ENCODE results near the gene PLCG2.
"Not testable (repeated sequence)": the region's sequence is repeated elsewhere in the genome, so short reads cannot be mapped to it uniquely, and the experiment has no call there.

PLCG2 gene

DNA sequence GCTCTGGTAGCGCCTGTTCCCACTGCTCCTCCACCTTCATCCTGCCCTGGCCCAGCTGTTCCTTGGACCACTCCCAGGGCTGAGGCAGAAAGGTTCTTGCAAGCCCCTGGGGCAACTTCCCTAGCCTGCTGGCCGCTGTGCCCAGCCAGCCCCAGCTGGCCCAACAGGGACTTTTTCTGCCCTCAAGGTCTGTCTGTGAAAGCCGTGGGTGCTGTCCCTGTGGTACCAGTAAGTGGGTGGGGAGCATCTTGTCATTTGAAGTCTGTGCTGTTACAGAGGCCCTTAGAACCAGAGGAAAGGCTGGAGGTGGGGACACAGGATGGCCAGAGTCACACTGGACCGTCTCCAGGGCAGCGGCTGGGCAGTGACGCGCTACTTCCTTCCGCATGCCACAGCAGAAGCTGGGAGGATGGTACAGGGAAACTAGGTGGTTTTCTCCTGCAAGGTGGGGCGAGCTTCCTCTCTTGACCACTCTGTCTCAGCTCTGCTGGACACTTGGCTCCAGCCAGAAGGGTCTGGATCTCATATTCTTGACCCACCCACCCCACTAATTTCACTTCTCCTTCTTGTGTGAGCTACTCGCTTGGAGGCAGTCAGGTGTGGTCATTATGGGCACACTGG is 87.8 kb downstream of the PLCG2 start:
- no peak overlapping the region for H3K4me3 Mint-ChIP-seq
- no peak overlapping the region for H3K27ac Mint-ChIP-seq
- DNase-seq (ENCODE audit: low spot score) = no peak
- H3K36me3 Mint-ChIP-seq (ENCODE audit: low read depth) = no peaks in the 10 kb centered on the region
- no peaks in the 10 kb centered on the region for H3K9me3 Mint-ChIP-seq
- H3K27me3 Mint-ChIP-seq (ENCODE audit: low read depth) = no peaks in the 10 kb centered on the region
- no peaks in the 10 kb centered on the region for H3K4me1 Mint-ChIP-seq (ENCODE audit: low read depth)

DNA sequence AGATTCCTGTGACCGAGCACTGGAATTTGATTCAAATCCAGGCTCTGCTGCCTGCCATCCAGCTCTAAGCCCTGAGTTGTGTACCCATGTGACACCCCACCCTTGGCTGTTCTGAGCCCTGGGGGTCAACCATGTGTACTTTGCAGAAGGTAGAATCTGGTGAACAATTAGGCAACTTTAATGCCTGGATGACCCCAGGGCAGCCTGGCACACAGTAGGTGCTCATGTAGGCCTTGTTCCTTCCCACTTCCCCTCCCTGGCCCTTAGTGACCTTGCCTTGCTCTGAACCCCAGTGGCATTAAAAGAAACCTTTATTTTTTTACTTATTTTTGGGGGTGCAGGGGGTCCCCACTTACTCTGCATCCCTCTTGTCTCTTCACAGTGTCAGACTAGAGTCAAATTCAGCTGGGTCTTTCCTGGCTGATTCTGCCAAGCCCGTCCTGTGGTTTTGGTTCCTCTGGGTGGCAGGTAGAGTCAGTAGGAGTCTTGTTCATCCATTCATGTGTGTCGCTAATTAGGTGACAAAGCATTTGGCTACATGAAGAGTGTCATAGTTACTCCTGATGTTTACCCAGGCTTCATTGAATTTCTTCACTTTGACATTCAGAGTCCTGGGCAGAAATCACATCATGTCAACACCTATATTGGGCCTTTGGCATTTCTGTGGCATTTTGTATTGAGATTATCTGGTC is 89.1 kb downstream of the PLCG2 start:
- Mint-ChIP-seq H3K9me3 (no peaks in the 10 kb centered on the region), H3K4me1 (ENCODE audit: low read depth) (peaks cover 6% of the 10 kb centered on the region), H3K27ac (no peak overlapping the region), H3K27me3 (ENCODE audit: low read depth) (no peaks in the 10 kb centered on the region), H3K36me3 (ENCODE audit: low read depth) (no peaks in the 10 kb centered on the region), H3K4me3 (no peak overlapping the region)
- no peak for DNase-seq (ENCODE audit: low spot score)

DNA sequence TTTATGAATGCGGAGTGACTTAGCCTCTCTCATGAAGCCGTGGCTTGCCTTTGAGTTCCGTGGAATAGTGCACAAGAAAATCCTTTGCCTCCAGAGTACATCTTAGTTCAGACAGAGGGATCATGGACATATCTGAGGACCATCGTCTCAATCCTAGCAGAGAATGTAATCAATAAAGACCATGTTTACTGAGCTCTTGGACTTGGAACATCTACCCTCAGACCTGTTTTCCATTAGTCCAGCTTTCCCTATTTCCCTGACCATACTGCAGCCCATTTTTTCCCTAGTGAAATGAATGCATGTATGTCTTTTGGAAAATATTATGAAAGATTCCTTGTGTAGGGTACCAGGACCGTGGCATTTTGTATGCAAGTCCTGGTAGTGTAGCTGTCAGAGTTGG is 90.2 kb downstream of the PLCG2 start:
- no peaks in the 10 kb centered on the region for H3K27me3 Mint-ChIP-seq (ENCODE audit: low read depth)
- no peak overlapping the region for H3K4me3 Mint-ChIP-seq

GRCh38 chr16:81873206-81873605 is 94.1 kb downstream of the PLCG2 start:
- Mint-ChIP-seq H3K27ac (no peak overlapping the region), H3K27me3 (ENCODE audit: low read depth) (no peaks in the 10 kb centered on the region), H3K4me3 (no peak overlapping the region), H3K36me3 (ENCODE audit: low read depth) (no peaks in the 10 kb centered on the region), H3K4me1 (ENCODE audit: low read depth) (peaks cover 10% of the 10 kb centered on the region), H3K9me3 (no peaks in the 10 kb centered on the region)
- no peak for DNase-seq (ENCODE audit: low spot score)

More for the DNA sequence above, 90.2 kb downstream of the PLCG2 start:
- no peak overlapping the region for H3K27ac Mint-ChIP-seq
- peaks cover 10% of the 10 kb centered on the region for H3K4me1 Mint-ChIP-seq (ENCODE audit: low read depth)
- no peaks in the 10 kb centered on the region for H3K36me3 Mint-ChIP-seq (ENCODE audit: low read depth)
- no peaks in the 10 kb centered on the region for H3K9me3 Mint-ChIP-seq
- no peak for DNase-seq (ENCODE audit: low spot score)

GRCh38 chr16:81873843-81874752 is 95.0 kb downstream of the PLCG2 start:
- Mint-ChIP-seq H3K27me3 (ENCODE audit: low read depth) (no peaks in the 10 kb centered on the region), H3K4me3 (no peak overlapping the region), H3K9me3 (no peaks in the 10 kb centered on the region), H3K27ac (no peak overlapping the region), H3K36me3 (ENCODE audit: low read depth) (no peaks in the 10 kb centered on the region), H3K4me1 (ENCODE audit: low read depth) (peaks cover 10% of the 10 kb centered on the region)
- DNase-seq (ENCODE audit: low spot score) = peak; percentile 28

GRCh38 chr16:81875461-81875860 is 96.4 kb downstream of the PLCG2 start:
- H3K36me3 Mint-ChIP-seq (ENCODE audit: low read depth) = no peaks in the 10 kb centered on the region
- H3K4me3 Mint-ChIP-seq = no peak overlapping the region
- DNase-seq (ENCODE audit: low spot score) = no peak
- H3K9me3 Mint-ChIP-seq = no peaks in the 10 kb centered on the region
- H3K27me3 Mint-ChIP-seq (ENCODE audit: low read depth) = no peaks in the 10 kb centered on the region
- H3K4me1 Mint-ChIP-seq (ENCODE audit: low read depth) = peaks cover 10% of the 10 kb centered on the region
- no peak overlapping the region for H3K27ac Mint-ChIP-seq

GRCh38 chr16:81876273-81876900 is 97.3 kb downstream of the PLCG2 start:
- H3K36me3 Mint-ChIP-seq (ENCODE audit: low read depth) = no peaks in the 10 kb centered on the region
- H3K27ac Mint-ChIP-seq = no peak overlapping the region
- H3K27me3 Mint-ChIP-seq (ENCODE audit: low read depth) = no peaks in the 10 kb centered on the region
- no peaks in the 10 kb centered on the region for H3K9me3 Mint-ChIP-seq
- no peak for DNase-seq (ENCODE audit: low spot score)
- peaks cover 10% of the 10 kb centered on the region for H3K4me1 Mint-ChIP-seq (ENCODE audit: low read depth)
- H3K4me3 Mint-ChIP-seq = no peak overlapping the region

DNA sequence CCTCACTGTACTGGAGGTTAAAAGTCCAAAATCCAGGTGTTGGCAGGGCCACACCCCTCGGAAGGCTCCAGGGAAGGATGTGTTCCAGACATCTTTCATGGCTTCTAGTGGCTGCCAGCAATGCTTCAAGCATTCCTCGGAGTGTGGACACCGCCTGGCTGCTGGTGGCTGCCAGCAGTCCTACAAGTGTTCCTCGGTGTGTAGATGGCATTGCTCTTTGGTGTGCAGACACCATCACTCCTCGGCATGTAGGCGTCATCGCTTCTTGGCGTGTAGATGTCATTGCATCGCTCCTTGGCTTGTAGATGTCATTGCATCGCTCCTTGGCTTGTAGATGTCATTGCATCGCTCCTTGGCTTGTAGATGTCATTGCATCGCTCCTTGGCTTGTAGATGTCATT is 98.4 kb downstream of the PLCG2 start:
- not testable (repeated sequence) for H3K36me3 Mint-ChIP-seq (ENCODE audit: low read depth); H3K27ac Mint-ChIP-seq; DNase-seq (ENCODE audit: low spot score); H3K27me3 Mint-ChIP-seq (ENCODE audit: low read depth); H3K9me3 Mint-ChIP-seq; H3K4me1 Mint-ChIP-seq (ENCODE audit: low read depth); H3K4me3 Mint-ChIP-seq

GRCh38 chr16:81878529-81878928 is 99.4 kb downstream of the PLCG2 start:
- no peaks in the 10 kb centered on the region for H3K27me3 Mint-ChIP-seq (ENCODE audit: low read depth)
- DNase-seq (ENCODE audit: low spot score) = no peak
- no peak overlapping the region for H3K4me3 Mint-ChIP-seq
- no peaks in the 10 kb centered on the region for H3K9me3 Mint-ChIP-seq
- no peaks in the 10 kb centered on the region for H3K36me3 Mint-ChIP-seq (ENCODE audit: low read depth)
- no peak overlapping the region for H3K27ac Mint-ChIP-seq
- H3K4me1 Mint-ChIP-seq (ENCODE audit: low read depth) = peaks cover 3% of the 10 kb centered on the region

- Mint-ChIP-seq H3K4me3 (no peak overlapping the region), H3K4me1 (ENCODE audit: low read depth) (no peaks in the 10 kb centered on the region), H3K27me3 (ENCODE audit: low read depth) (no peaks in the 10 kb centered on the region), H3K27ac (no peak overlapping the region), H3K36me3 (ENCODE audit: low read depth) (no peaks in the 10 kb centered on the region), H3K9me3 (no peaks in the 10 kb centered on the region)
- no peak for DNase-seq (ENCODE audit: low spot score)
These were observed 100.5 kb downstream of the PLCG2 start for GRCh38 chr16:81879625-81880024.

- no peaks in the 10 kb centered on the region for H3K27me3 Mint-ChIP-seq (ENCODE audit: low read depth)
- no peaks in the 10 kb centered on the region for H3K36me3 Mint-ChIP-seq (ENCODE audit: low read depth)
These were observed 101.7 kb downstream of the PLCG2 start for GRCh38 chr16:81880816-81881215.

DNA sequence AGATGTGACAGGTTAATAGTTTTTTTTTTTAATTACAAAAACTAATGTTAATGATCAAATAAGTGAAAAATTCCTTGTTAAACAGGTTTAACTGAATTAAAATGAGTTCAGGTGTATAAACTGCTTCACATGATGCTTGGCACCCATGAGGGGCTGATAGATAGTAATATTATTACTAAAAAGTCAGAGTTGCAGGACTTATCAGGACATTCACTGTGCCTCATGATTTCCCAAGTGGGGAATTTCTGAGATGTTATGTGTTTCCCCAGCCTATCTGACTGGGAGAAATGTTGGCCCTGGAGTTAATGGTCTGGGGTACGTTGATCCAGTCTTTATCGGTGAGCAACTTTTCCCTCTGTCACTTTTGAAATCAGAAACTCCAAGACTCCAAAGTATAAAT is 102.1 kb downstream of the PLCG2 start:
- H3K27ac Mint-ChIP-seq = no peak overlapping the region
- DNase-seq (ENCODE audit: low spot score) = no peak
- no peaks in the 10 kb centered on the region for H3K9me3 Mint-ChIP-seq
- H3K4me1 Mint-ChIP-seq (ENCODE audit: low read depth) = no peaks in the 10 kb centered on the region
- no peak overlapping the region for H3K4me3 Mint-ChIP-seq
- no peaks in the 10 kb centered on the region for H3K36me3 Mint-ChIP-seq (ENCODE audit: low read depth)
- H3K27me3 Mint-ChIP-seq (ENCODE audit: low read depth) = no peaks in the 10 kb centered on the region

More at GRCh38 chr16:81880816-81881215, 101.7 kb downstream of the PLCG2 start:
- DNase-seq (ENCODE audit: low spot score) = no peak
- no peak overlapping the region for H3K4me3 Mint-ChIP-seq
- H3K4me1 Mint-ChIP-seq (ENCODE audit: low read depth) = no peaks in the 10 kb centered on the region
- H3K27ac Mint-ChIP-seq = no peak overlapping the region
- no peaks in the 10 kb centered on the region for H3K9me3 Mint-ChIP-seq

DNA sequence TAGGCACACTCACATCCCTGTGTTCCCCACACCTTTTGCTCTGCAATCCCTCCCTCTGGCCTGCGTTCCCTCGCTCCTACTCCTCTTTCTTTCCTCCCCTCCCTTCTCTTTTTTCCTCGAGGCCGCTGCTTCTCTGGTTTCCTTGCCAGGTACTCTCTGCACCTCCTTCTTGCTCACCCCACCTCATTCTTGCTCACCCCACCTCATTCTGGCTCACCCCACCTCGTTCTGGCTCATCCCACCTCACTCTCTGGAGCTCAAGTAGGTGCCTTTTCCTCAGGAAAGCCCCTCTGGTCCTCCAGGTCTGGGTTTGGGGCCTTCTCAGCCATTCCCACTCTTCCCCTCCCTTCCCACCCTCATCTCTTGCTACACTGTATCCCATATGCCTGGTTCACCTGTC is 103.5 kb downstream of the PLCG2 start:
- Mint-ChIP-seq H3K9me3 (no peaks in the 10 kb centered on the region), H3K36me3 (ENCODE audit: low read depth) (no peaks in the 10 kb centered on the region), H3K27ac (no peak overlapping the region), H3K4me1 (ENCODE audit: low read depth) (no peaks in the 10 kb centered on the region), H3K27me3 (ENCODE audit: low read depth) (no peaks in the 10 kb centered on the region), H3K4me3 (no peak overlapping the region)
- no peak for DNase-seq (ENCODE audit: low spot score)

DNA sequence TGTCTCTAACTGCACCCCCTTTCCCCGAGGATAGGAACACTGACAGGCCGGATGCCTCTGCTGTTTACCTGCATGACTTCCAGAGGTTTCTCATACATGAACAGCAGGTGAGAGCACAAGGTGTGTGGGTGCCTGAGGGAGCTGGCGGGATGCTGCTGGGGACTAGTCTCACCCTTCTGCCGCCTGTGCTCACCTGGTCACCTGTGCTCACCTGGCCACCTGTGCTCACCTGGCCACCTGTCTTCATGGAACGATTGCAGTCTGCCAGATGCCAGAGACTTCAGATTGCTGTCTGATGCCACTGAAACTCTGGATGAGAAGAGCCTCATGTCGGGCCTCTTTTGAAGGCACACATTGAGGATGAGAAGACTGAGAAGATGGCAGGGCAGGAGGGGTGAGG is 104.1 kb downstream of the PLCG2 start:
- Mint-ChIP-seq H3K9me3 (no peaks in the 10 kb centered on the region), H3K27me3 (ENCODE audit: low read depth) (no peaks in the 10 kb centered on the region), H3K4me1 (ENCODE audit: low read depth) (no peaks in the 10 kb centered on the region), H3K36me3 (ENCODE audit: low read depth) (no peaks in the 10 kb centered on the region), H3K27ac (no peak overlapping the region), H3K4me3 (no peak overlapping the region)
- no peak for DNase-seq (ENCODE audit: low spot score)
